ENCODE data around the gene LAPTM5.

The LAPTM5 gene

DNA sequence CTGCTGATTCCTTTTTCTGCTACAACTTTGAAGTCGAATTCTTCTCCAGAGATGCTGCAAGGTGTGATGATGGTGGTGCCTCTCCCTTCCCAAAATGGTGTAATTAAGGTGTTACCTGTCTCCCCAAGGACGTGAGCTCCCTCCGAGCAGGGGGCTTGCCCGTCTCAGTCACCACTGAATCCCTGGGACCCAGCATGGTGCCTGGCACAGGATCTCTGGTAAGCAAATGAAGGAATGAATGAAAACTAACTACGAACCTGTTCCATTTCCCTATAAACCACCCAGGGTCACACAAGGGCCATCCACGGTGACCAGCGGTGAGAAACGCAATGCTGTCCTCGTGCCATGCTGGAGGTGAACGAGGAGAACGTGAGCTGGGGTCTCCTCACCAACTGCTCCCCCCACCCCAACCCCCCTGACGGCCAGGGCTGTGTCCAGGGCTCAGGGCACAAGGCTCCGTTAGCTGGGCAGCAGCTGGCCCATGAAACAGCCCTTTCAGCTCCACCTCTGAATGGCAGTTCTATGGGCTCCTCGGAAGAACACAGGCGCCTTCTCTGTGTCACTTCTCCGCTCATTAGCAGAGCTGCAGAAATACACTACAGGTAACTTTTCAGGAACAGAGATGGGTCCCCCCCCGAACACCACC is 32.0 kb downstream of the LAPTM5 start:
- DNase-seq (ENCODE audit: extremely low read depth, low read depth): no peak
- TF ChIP-seq, protein P1, sequence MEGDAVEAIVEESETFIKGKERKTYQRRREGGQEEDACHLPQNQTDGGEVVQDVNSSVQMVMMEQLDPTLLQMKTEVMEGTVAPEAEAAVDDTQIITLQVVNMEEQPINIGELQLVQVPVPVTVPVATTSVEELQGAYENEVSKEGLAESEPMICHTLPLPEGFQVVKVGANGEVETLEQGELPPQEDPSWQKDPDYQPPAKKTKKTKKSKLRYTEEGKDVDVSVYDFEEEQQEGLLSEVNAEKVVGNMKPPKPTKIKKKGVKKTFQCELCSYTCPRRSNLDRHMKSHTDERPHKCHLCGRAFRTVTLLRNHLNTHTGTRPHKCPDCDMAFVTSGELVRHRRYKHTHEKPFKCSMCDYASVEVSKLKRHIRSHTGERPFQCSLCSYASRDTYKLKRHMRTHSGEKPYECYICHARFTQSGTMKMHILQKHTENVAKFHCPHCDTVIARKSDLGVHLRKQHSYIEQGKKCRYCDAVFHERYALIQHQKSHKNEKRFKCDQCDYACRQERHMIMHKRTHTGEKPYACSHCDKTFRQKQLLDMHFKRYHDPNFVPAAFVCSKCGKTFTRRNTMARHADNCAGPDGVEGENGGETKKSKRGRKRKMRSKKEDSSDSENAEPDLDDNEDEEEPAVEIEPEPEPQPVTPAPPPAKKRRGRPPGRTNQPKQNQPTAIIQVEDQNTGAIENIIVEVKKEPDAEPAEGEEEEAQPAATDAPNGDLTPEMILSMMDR (IDR thresholded peaks at IDR 0.05; ENCODE audit: low read depth, low read length): no peak

DNA sequence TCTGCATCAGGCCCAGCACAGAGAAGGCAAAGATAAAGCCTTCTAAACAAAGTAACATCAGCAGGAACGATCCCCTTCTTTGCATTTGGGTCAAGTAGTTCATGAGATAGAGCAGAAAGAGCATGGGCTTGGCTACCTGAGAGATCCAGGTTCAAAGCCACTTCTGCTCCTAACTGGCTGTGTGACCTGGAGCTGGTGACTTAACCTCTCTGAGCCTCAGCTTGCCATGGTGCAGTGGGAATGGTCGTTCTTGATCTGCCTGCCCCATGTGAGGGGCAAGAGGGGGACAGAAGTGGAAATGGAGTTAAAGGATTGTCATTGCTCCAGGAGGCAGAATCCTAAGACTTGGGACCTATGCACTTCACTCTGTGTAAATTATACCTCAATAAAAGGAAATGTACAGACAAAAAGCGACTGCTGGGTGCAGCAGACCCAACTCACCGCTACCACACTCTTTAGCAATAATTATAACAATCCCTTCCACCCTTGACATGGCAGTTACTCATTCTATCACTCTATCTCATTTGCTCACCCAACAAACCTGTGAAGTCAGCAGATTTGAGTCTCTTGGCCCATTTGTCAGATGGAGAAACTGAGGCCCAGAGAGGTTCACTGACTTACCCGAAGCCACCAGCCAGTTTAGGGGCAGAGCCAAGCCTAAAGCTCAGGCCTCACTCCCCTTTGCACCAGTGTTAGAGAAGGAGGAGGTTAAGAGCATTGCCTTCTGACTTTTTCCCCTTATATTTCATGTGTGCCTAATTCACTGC is 32.7 kb downstream of the LAPTM5 start:
- no peak for DNase-seq (ENCODE audit: extremely low read depth, low read depth)
- TF ChIP-seq, protein P1 (IDR thresholded peaks at IDR 0.05; ENCODE audit: low read depth, low read length): no peak

DNA sequence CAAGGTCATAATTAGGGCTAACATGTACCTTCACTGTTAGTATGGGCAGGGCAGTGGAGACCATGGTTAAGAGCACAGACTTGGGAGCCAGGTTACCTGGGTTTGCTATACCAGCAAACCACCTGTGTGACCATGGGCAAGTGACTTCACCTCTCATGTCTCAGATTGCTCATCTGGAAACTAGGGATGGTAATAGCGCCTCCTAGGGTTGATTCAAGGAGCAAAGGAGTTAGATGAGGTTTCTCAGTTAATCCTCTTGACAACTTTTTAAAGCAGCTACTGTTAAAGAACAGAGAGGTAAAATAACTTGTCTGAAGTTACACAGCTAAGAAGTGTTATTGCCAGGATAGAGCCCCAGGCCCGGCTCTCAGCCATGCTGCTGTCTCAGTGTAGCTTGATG is 33.4 kb downstream of the LAPTM5 start:
- TF ChIP-seq, protein P1 (IDR thresholded peaks at IDR 0.05; ENCODE audit: low read depth, low read length): peak; percentile 7
- no peak for DNase-seq (ENCODE audit: extremely low read depth, low read depth)

DNA sequence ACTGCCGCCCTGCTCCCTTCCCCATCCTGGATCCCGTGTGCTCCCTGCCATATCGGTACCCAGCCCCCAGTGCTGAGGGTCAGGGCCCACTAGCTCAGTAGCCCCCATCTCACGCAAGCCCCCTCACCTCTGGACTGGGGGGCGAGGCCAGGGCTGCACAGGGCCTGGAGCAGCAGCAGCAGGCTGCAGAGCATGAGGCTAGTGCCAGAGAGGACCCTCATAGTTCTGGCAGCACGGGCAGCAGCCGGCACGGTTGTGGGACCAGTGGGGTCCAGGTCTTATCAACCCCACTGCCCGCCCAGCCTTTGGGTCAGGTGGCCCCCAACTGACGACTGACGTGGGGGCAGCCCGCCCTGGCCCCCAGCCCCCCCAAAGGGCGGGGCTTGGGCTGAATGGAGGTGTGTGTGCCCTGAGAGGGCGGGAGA is 34.2 kb downstream of the LAPTM5 start, which contains the start of gene MATN1:
Gene MATN1, minus strand, starts transcription at position 255 of the 425 bp plus-strand sequence. Its CDS starts 34 bp downstream, at position 221.
- TF ChIP-seq, protein P1 (IDR thresholded peaks at IDR 0.05; ENCODE audit: low read depth, low read length): no peak
- DNase-seq (ENCODE audit: extremely low read depth, low read depth): no peak

DNA sequence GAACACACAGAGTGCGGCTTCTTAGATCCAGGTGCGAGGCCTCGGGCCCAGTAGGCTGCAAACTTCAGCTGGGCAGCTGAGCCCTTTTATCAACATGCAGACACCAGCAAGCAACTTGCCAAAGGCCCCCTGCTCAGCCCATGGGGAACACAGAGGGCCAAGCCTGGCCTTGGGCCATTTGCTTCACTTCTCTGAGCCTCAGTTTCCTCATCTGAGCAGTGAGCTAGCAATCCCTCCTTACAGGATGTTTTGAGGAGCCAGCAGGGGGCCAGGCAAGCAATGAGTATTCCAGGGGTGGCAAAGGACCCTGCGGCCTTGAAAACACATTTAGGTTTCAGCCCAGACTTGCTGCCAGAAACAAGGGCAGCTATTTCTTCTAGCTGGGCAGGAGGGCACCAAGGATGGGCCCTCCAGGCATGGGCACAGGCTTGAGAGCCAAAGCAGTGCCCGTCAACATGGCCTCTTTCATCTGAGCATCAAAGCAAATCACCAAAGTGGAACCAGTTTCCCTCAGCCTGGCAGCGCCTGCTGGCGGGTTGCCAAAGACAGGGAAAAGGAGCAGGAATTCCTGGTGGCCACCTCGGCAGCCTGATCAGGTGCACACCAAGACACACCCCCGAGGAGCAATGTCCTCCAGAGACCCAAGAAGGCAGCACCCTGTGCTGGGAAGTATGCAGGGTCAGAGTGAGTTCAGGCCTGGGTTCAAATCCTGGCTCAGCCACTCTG is 35.6 kb downstream of the LAPTM5 start:
- no peak for DNase-seq (ENCODE audit: extremely low read depth, low read depth)
- TF ChIP-seq, protein P1 (IDR thresholded peaks at IDR 0.05; ENCODE audit: low read depth, low read length): no peak

DNA sequence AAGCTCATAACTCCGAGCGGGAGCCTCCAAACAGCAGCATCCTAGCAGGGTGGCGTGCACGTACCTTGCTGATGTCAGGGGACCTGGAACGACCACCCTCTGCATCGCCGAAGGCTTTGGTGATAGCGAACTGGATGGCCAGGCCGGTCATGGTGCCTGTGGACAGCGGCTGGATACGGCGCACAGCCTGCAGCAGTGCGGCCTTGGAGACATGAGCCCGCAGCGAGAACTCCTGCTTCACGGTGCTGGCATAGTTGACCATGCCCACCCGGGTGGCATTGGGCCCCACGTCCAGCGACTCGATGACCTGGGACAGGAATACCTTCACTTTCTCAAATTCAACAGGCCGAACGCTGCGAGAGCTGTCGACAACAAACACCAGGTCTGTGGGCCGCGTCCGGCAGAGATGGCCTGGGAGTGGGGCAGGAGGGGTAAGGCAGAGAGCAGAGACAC is 36.2 kb downstream of the LAPTM5 start:
- TF ChIP-seq, protein P1 (IDR thresholded peaks at IDR 0.05; ENCODE audit: low read depth, low read length): no peak
- DNase-seq (ENCODE audit: extremely low read depth, low read depth): no peak

All from AG09319 (cell line).